ENCODE results near the gene PTPRK. TPM values are rescaled to one million over a fixed set of nuclear protein-coding genes. Genes with fewer than 3 reads are reported as not detected.

PTPRK gene
- total and polyA plus RNA-seq, 2 of the 13 experiments (the other 11 are each of a cell fraction or from before 2014, with no cell fraction given): 43.6 to 98.3 TPM

DNA sequence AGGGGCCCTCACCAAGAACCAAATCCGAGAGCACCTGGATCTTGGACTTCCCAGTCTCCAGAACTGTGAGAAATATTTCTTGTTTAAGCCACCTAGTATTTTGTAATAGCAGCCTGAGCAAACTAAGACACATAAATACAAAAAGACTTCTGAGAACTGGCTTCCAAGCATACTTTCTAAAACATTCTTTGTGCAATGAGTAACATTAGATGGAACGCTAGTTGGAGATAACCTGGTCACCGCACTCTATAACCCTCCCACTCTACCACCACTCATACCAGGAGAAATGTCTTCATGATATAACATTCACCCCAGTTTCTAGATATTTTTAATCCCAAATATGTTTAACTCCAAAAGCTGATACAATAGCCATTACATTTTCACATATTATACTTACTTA is 450.0 kb downstream of the PTPRK start:
- H4K20me1 ChIP-seq (ENCODE audit: insufficient read depth, low read length): no peaks in the 10 kb centered on the region

DNA sequence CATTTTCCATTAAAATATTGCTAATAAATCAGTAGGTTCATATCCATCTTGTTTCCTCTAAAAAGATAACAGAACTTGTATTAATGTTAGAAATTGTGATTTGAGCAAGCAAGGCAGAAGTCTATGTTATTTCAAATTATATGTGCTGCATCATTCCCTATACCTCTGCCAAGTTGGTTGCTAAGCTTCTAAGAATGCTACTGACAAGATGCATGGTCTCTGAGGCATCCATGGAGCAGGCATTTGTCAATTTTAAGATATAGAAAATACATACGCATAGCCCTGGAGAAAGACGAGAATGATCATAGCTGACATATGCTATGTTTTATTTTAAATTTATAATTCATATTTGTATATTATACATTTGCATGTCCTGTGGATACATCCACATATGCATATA is 451.2 kb downstream of the PTPRK start:
- ATAC-seq (no peak), FAIRE-seq (no peak), DNase-seq (ENCODE audit: low spot score) (no peak)
- Histone ChIP-seq H4K20me1 (ENCODE audit: insufficient read depth, low read length) (no peaks in the 10 kb centered on the region), H3K4me1 (ENCODE audit: insufficient read depth, low read length) (peaks cover 22% of the 10 kb centered on the region), H3K9ac (ENCODE audit: insufficient read depth, low read depth, low read length) (no peak overlapping the region), H3K4me2 (ENCODE audit: low read depth, low read length) (no peak overlapping the region), H3K27me3 (ENCODE audit: control insufficient read depth in 1 of 2, insufficient read depth in 2 of 2, low read length in 2 of 2) (no peaks in the 10 kb centered on the region), H2AFZ (ENCODE audit: low read length) (no peak overlapping the region), H3K36me3 (replicated peaks in 1 of 2; ENCODE audit: control insufficient read depth in 1 of 2, insufficient read depth in 2 of 2, low read length in 2 of 2) (peaks cover 8 to 32% of the 10 kb centered on the region in 2 experiments), H3K9me3 (ENCODE audit: low read length) (no peaks in the 10 kb centered on the region), H3K4me3 (replicated peaks in 1 of 3; ENCODE audit: insufficient read depth in 1 of 3, low read depth in 2 of 3, low read length in 3 of 3) (no peak overlapping the region), H3K27ac (ENCODE audit: extremely low read length, insufficient read depth, low read length) (no peak overlapping the region), H3K79me2 (ENCODE audit: insufficient read depth, low read length) (no peaks in the 10 kb centered on the region)
- POLR2A ChIA-PET: no interaction called here
- in situ Hi-C loops (cut with HindIII; ENCODE audit: extremely low pct_ligation_motif_present, low pct_unique_long_range_greater_than_20kb) (no loop called here), intact Hi-C loops (cut with micrococcal nuclease; ENCODE audit: unreplicated experiment) (loop anchor here (10.0 kb wide), 2 partner anchors 146 to 266 kb away; no protein-coding TSS in a partner anchor)
- BruUV-seq (replicated peaks): no TSS peak
- CTCF ChIA-PET (ENCODE audit: low intra/inter-chr PET ratio, low total read pairs): no interaction called here
- WGBS (ENCODE audit: low lambda C conversion rate): 95% methylated on average over 2 of the region's 2 CpGs
- TF ChIP-seq RAD21 (CRISPR knock-in tag; IDR thresholded peaks at IDR 0.05) (no peak), CC2D1A (CRISPR knock-in tag; IDR thresholded peaks at IDR 0.05) (no peak)

More for the DNA sequence above, 450.0 kb downstream of the PTPRK start:
- no peaks in the 10 kb centered on the region for H3K9me3 ChIP-seq (ENCODE audit: low read length)
- 63% methylated on average over 3 of the region's 3 CpGs for WGBS (ENCODE audit: low lambda C conversion rate)
- intact Hi-C loops (cut with micrococcal nuclease; ENCODE audit: unreplicated experiment): no loop called here
- FAIRE-seq (no peak), DNase-seq (ENCODE audit: low spot score) (no peak), ATAC-seq (no peak)
- in situ Hi-C loops (cut with HindIII; ENCODE audit: extremely low pct_ligation_motif_present, low pct_unique_long_range_greater_than_20kb): no loop called here
- no peak overlapping the region for H3K27ac ChIP-seq (ENCODE audit: extremely low read length, insufficient read depth, low read length)
- H3K79me2 ChIP-seq (ENCODE audit: insufficient read depth, low read length): no peaks in the 10 kb centered on the region
- no peaks in the 10 kb centered on the region for H3K27me3 ChIP-seq (ENCODE audit: control insufficient read depth in 1 of 2, insufficient read depth in 2 of 2, low read length in 2 of 2)
- H3K4me2 ChIP-seq (ENCODE audit: low read depth, low read length): no peak overlapping the region
- no TSS peak for BruUV-seq (replicated peaks)
- H3K4me1 ChIP-seq (ENCODE audit: insufficient read depth, low read length): peaks cover 10% of the 10 kb centered on the region
- POLR2A ChIA-PET: no interaction called here
- H3K4me3 ChIP-seq (replicated peaks in 1 of 3; ENCODE audit: insufficient read depth in 1 of 3, low read depth in 2 of 3, low read length in 3 of 3): no peak overlapping the region
- H3K9ac ChIP-seq (ENCODE audit: insufficient read depth, low read depth, low read length): no peak overlapping the region
- no peak overlapping the region for H2AFZ ChIP-seq (ENCODE audit: low read length)
- TF ChIP-seq ZNF564 (CRISPR knock-in tag; IDR thresholded peaks at IDR 0.05): peak; percentile 71; the same call in 1 of the 2 replicates
- TF ChIP-seq ZNF629 (CRISPR knock-in tag; conservative IDR thresholded peaks at IDR 0.05): no peak
- H3K36me3 ChIP-seq (replicated peaks in 1 of 2; ENCODE audit: control insufficient read depth in 1 of 2, insufficient read depth in 2 of 2, low read length in 2 of 2): peaks cover 10 to 38% of the 10 kb centered on the region in 2 experiments
- CTCF ChIA-PET (ENCODE audit: low intra/inter-chr PET ratio, low total read pairs): no interaction called here

Data from HepG2 (cell line).